WI38 (cell line): ENCODE data around the gene RIPOR3.
"Not testable (repeated sequence)": the region's sequence is repeated elsewhere in the genome, so short reads cannot be mapped to it uniquely, and the experiment has no call there.

ENCODE experiments used
- H3K4me3 ChIP-seq: 2 replicates; pipeline ENCODE4 v1.5.1; 2011; ENCODE audit warnings: low read depth, mild to moderate bottlenecking, control low read depth, low read length
- CTCF ChIP-seq: IDR thresholded peaks from 2 replicates; pipeline ENCODE4 v1.5.1; 2012; ENCODE audit warnings: low read depth, mild to moderate bottlenecking, control low read depth, low read length

Gene RIPOR3

GRCh38 chr20:50572938-50573777 lies 118.2 kb downstream of the RIPOR3 start:
- TF ChIP-seq CTCF: no peak
- no peak overlapping the region for H3K4me3 ChIP-seq

GRCh38 chr20:50571466-50571865 lies 119.9 kb downstream of the RIPOR3 start:
- TF ChIP-seq CTCF: no peak
- H3K4me3 ChIP-seq: no peak overlapping the region

GRCh38 chr20:50569864-50570836 lies 121.2 kb downstream of the RIPOR3 start:
- H3K4me3 ChIP-seq: no peak overlapping the region
- TF ChIP-seq CTCF: peak; percentile 54

- H3K4me3 ChIP-seq: not testable (repeated sequence)
These were observed 121.9 kb downstream of the RIPOR3 start for GRCh38 chr20:50569487-50569863.

GRCh38 chr20:50568549-50568942 lies 122.8 kb downstream of the RIPOR3 start:
- TF ChIP-seq CTCF: no peak
- no peak overlapping the region for H3K4me3 ChIP-seq

- no peak for TF ChIP-seq CTCF
- no peak overlapping the region for H3K4me3 ChIP-seq
These were observed 123.3 kb downstream of the RIPOR3 start for GRCh38 chr20:50567860-50568548.

GRCh38 chr20:50565871-50566270 lies 125.5 kb downstream of the RIPOR3 start:
- no peak for TF ChIP-seq CTCF
- H3K4me3 ChIP-seq: no peak overlapping the region
